Iris pigment epithelial cell (primary cell): ENCODE data around the gene RIBC2.
"Not testable (repeated sequence)": the region's sequence is repeated elsewhere in the genome, so short reads cannot be mapped to it uniquely, and the experiment has no call there.

ENCODE experiments used
- DNase-seq: peaks from one replicate; pipeline ENCODE4 v3.0.0-alpha.2; 2011; ENCODE audit warnings: low read depth

Gene RIBC2, protein sequence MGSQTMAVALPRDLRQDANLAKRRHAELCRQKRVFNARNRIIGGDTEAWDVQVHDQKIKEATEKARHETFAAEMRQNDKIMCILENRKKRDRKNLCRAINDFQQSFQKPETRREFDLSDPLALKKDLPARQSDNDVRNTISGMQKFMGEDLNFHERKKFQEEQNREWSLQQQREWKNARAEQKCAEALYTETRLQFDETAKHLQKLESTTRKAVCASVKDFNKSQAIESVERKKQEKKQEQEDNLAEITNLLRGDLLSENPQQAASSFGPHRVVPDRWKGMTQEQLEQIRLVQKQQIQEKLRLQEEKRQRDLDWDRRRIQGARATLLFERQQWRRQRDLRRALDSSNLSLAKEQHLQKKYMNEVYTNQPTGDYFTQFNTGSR

GRCh38 chr22:45413368-45414211 lies at the start of gene RIBC2, which contains the start of gene SMC1B:
Gene RIBC2, plus strand, starts transcription at chr22:45413693. Its CDS starts 194 bp downstream, at chr22:45413887.
Gene SMC1B, minus strand, starts transcription at chr22:45413599. Its CDS starts 32 bp downstream, at chr22:45413567.
- peak; percentile 68 for DNase-seq

GRCh38 chr22:45366713-45367112 lies 46.8 kb upstream of the RIBC2 start:
- no peak for DNase-seq

DNA sequence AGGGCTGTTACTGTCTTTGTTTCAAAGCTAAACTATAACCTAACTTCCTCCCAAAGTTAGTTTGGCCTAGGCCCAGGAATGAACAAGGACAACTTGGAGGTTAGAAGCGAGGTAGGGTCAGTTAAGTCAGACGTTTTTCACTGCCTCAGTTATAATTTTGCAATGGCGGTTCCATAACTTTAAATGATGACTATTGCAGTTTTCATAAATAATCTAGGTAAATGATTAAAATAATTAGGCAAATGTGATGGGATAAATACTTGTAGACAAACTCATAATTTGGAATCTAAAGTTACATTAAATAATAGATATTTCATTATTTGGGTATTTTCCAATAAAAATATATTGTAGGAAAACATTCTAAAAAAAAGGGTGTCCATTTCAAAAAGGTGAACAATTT lies 39.9 kb upstream of the RIBC2 start:
- not testable (repeated sequence) for DNase-seq

GRCh38 chr22:45376009-45376408 lies 37.5 kb upstream of the RIBC2 start:
- DNase-seq = no peak

GRCh38 chr22:45376703-45377102 lies 36.8 kb upstream of the RIBC2 start:
- peak; percentile 35 for DNase-seq

GRCh38 chr22:45381348-45381747 lies 32.1 kb upstream of the RIBC2 start:
- DNase-seq = no peak

GRCh38 chr22:45389546-45389945 lies 23.9 kb upstream of the RIBC2 start:
- DNase-seq = no peak

DNA sequence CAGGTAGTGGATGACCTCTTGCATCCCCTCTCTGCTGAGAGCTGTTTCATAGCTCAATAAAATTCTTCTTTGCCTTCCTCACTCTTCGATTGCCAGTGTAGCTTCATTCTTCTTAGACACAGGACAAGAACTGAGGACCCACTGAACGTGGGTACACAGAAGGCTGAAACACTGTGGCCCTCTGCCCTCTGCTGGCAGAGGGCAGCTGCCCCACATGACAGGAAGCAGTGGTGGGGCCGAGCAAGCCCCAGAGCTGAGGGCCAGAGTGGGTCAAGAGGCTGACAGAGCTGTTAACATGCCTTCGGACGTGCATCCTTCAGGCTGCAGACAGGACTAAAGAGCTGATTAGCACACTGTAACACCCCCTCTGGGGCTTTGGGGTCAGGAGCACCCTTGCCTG lies 15.7 kb upstream of the RIBC2 start:
- DNase-seq = no peak

DNA sequence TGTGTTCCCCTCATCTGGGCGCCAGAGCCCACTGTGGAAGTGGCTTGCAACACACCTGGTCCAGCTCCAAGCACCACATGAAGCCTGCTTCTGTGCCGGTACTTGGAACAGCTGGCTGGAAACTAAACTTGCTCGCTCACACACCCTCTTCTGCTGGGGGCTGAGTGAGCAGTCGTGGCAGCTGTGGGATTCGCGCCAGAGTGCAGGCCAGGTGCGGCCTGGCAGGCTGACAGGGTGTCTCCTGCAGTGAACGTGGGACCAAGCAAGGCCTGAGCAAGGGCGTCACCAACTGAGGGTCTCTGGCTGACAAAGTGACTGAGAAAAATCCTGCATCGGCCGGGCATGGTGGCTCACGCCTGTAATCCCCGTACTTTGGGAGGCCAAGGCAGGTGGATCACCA lies 15.3 kb upstream of the RIBC2 start:
- no peak for DNase-seq

DNA sequence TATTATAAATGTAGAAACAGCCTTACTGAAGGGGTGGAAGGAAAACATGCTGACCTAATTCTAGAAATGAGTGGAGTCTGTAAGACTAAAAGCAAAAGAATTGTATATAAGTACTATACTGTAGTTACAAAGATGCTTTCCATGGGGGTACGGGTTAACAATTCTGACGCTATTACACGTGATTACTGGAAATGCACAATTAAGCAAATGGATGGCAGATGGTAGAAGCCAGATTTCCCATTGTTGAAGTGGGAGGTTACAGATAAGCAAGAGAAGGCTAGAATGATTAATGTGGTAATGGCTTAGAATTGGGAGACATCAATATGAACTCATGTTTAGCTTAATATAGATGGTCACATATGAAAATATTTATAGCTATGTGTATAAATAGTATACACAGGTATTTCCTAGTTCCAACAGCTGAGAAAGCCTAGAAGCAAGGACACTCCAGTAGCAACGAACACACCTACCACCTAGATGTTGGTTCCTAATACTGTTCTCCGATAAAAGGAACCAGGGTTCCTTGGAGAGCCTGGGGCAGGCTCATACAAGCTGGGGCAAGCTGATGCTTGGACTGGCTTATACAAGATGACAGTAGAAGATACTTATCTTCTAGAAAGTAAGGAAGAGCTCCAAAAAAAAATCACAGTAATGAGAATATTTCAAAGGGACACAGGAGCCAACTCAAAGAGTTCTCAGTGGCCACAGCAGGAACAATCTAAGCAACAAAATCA lies 13.6 kb upstream of the RIBC2 start:
- no peak for DNase-seq

- no peak for DNase-seq
Observed at GRCh38 chr22:45402466-45402985, 11.0 kb upstream of the RIBC2 start.

DNA sequence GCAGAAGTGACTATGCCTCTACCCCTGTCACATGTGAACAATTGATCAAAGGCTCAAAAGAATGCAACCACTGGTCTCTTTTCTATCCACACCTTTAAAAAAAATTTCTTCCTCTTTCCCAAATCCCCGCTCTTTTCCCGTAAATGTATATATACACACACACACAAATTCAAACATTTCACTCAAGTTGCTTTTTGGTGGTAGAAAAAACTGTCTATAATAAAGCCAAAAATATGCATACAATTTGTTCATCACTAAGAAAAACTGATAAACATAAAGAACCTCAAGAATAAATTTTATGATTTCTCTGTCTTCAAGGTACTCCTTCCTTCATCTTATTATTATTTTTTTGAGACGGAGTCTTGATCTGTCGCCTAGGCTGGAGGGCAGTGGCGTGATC lies 5.7 kb upstream of the RIBC2 start:
- no peak for DNase-seq

DNA sequence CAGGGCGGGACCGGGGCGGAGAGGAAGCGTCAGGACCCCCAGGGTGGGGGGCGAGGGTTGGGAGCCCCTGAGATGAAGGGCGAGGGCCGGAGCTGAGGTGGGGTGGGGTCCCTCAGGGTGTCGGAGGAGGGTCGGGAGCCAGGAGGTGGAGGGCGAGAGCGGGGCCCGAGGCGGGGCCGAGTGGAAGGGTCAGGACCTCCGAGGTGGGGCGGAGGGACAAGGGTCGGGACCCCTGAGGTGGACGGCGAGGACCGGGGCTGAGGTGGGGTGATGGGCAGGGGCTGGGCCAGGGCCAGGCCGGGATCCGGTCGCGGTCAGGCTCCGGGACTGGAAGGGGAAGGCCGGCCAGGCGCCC lies 503 bp upstream of the RIBC2 start:
- DNase-seq = no peak

GRCh38 chr22:45418056-45418769 lies 4.7 kb downstream of the RIBC2 start:
- DNase-seq = no peak

GRCh38 chr22:45418770-45419138 lies 5.3 kb downstream of the RIBC2 start:
- DNase-seq = no peak

DNA sequence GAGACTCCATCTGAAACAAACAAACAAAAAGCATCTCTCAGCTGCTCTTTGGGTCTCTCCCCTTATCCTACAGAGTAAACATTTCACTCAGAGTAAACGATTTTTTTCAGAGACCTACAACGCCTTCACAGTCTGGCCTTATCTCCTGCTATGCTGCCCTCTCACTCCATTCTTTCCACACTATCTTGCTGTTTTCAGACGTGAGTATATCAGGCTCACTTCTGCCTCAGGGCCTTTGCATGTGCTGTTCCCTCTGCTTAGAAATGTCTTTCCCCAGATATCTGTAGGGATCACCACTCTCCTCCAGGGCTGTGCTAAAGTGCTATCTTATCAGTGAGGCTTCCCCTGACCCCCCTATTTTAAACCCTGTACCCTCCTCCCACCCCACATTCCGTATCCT lies 6.5 kb downstream of the RIBC2 start:
- DNase-seq = no peak

DNA sequence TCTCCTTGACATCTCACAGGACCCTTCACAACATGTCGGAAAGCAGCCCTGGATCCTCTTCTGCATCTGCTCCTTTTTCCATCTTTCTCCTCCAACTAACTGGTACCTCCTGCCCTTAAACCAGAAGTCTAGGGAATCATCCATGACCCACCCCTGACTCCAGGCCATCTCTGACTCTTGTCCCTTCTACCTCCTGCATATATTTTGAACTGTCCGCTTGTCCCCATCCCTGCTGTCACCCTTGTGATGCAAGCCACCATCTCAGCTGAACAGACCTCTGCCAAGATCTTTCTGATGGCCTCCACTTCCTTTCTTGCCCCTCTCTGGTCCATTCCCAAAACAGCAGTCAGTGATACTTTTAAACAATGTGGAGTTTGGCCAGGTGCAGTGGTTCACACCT lies 7.0 kb downstream of the RIBC2 start:
- DNase-seq = no peak

DNA sequence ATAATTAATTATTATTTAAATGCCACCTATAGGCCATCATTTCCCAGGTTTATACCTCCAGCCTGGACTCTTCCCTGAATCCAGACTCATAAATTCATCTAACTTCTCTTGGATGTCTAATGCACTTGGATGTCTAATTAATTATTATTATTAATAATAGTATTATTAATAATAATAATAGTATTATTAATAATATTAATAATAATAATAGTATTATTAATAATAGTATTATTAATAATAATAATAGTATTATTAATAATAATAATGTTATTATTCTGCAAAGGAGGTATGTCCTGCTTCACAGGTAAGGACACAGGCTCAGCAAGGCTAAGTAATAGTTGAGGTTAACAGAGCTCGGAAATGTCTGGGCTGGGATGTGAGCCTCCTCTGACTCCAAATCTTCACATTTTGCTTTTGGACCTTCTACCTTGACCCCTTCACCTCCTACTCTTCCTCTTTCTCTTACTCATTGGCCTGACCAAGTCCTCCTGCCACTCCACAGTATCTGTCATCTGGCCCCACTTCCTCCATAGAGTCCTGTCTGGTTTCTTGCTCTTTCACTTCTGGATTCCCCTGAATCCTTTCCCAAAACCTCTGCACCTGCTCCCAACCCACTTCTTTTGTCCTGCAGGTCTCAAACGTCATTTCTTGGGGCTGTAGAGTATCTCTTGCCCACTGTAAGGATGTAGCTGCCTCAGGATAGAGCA lies 8.0 kb downstream of the RIBC2 start:
- DNase-seq = no peak

DNA sequence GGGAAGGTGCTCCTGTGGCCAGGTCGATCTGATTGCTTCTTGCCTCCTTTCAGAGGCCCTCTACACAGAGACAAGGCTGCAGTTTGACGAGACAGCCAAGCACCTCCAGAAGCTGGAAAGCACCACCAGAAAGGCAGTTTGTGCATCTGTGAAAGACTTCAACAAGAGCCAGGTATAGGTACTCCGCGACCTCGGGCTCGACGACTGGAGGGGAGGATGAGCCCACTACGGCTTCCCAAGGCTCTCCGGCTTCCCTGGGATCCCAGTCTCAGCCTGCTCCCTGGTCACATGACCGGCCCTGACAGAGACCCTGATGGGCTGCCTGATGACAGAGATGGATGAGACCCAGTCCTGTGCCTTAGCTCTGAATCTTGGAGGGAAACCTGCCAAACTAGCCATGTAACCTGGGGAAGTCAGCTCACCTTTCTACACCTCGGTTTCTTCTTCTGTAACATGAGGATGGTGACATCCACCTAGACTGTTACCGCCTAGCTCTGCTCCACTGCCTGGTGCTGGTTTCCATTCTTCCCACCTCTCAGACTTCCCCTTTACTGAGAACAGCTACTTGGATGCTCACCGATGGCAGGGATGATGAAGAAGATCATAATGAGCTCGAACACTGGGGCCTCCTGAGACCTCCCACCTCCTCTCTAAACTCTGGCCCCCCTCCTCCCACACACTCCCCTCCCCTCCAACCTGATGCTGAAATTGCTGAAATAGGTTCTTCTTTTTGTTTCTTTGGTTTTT lies 8.9 kb downstream of the RIBC2 start:
- DNase-seq = no peak

- DNase-seq = no peak
Observed at GRCh38 chr22:45423524-45423923, 10.0 kb downstream of the RIBC2 start.
